Activated CD4-positive, alpha-beta T cell treated with anti-CD3 and anti-CD28 coated beads for 1 hour (primary cell): ENCODE data around the gene LIPA.
A peak's percentile ranks its signal among the peaks of the same experiment; 100 is the strongest.

ENCODE experiments used
- DNase-seq: peaks from one replicate; pipeline ENCODE4 v3.0.0-alpha.2; 2020

The LIPA gene

GRCh38 chr10:89238956-89239644 lies 12.5 kb downstream of the LIPA start:
- DNase-seq, result no peak

GRCh38 chr10:89237849-89238248 lies 13.7 kb downstream of the LIPA start:
- DNase-seq, result no peak

- no peak for DNase-seq
These were observed 15.3 kb downstream of the LIPA start for GRCh38 chr10:89236226-89236797.

- no peak for DNase-seq
These were observed 16.3 kb downstream of the LIPA start for GRCh38 chr10:89235073-89235798.

GRCh38 chr10:89233033-89233432 lies 18.5 kb downstream of the LIPA start:
- no peak for DNase-seq

- DNase-seq, result no peak
These were observed 22.6 kb downstream of the LIPA start for GRCh38 chr10:89228962-89229361.

- DNase-seq, result no peak
These were observed 23.4 kb downstream of the LIPA start for GRCh38 chr10:89228146-89228545.

GRCh38 chr10:89226891-89227290 lies 24.7 kb downstream of the LIPA start:
- no peak for DNase-seq

GRCh38 chr10:89224739-89225443 lies 26.7 kb downstream of the LIPA start:
- no peak for DNase-seq

GRCh38 chr10:89221919-89222318 lies 29.7 kb downstream of the LIPA start:
- no peak for DNase-seq

GRCh38 chr10:89219513-89220218 lies 31.9 kb downstream of the LIPA start:
- DNase-seq, result no peak

- peak; percentile 35 for DNase-seq
These were observed 34.3 kb downstream of the LIPA start for GRCh38 chr10:89217057-89217990.

- DNase-seq, result no peak
These were observed 35.5 kb downstream of the LIPA start for GRCh38 chr10:89216056-89216455.

- no peak for DNase-seq
These were observed 36.1 kb downstream of the LIPA start for GRCh38 chr10:89215511-89215910.

- no peak for DNase-seq
These were observed 36.9 kb downstream of the LIPA start for GRCh38 chr10:89214566-89215165.

GRCh38 chr10:89213191-89213808 lies 38.3 kb downstream of the LIPA start:
- DNase-seq, result no peak

- no peak for DNase-seq
These were observed 40.7 kb downstream of the LIPA start for GRCh38 chr10:89210794-89211425.

GRCh38 chr10:89209718-89210117 lies 41.9 kb downstream of the LIPA start:
- no peak for DNase-seq

GRCh38 chr10:89207801-89208551 lies 43.6 kb downstream of the LIPA start:
- no peak for DNase-seq
